Ectodermal cell (in vitro differentiated cells): ENCODE results near the gene MAP7.
"Not testable (repeated sequence)": the region's sequence is repeated elsewhere in the genome, so short reads cannot be mapped to it uniquely, and the experiment has no call there.

ENCODE experiments used
- H3K27ac ChIP-seq: 2 replicates; pipeline ENCODE4 v1.7.0; 2013; ENCODE audit warnings: mild to moderate bottlenecking, low read depth, low read length; ENCODE audit not compliant: insufficient read depth, poor library complexity, severe bottlenecking
- H3K27me3 ChIP-seq: 2 replicates; pipeline ENCODE4 v1.7.0; 2013; ENCODE audit warnings: mild to moderate bottlenecking, low read length; ENCODE audit not compliant: insufficient read depth, control insufficient read depth, poor library complexity, severe bottlenecking
- H3K36me3 ChIP-seq: one replicate; pipeline ENCODE4 v1.7.0; 2013; ENCODE audit warnings: low read length; ENCODE audit not compliant: control insufficient read depth, insufficient read depth
- H3K4me1 ChIP-seq: one replicate; pipeline ENCODE4 v1.7.0; 2013; ENCODE audit warnings: low read length; ENCODE audit not compliant: control insufficient read depth, insufficient read depth
- H3K4me3 ChIP-seq: 2 replicates; pipeline ENCODE4 v1.7.0; 2013; ENCODE audit warnings: low read depth, low read length, control low read depth; ENCODE audit not compliant: insufficient read depth
- H3K9me3 ChIP-seq: 2 replicates; pipeline ENCODE4 v1.7.0; 2013; ENCODE audit warnings: mild to moderate bottlenecking, low read length, moderate library complexity; ENCODE audit not compliant: control insufficient read depth
- whole genome bisulfite sequencing, 2 experiments: methylation state at CpG; one replicate each; pipeline ENCODE4 v1.1.7; 2013; ENCODE audit warnings: missing lambda C conversion rate in 2 of 2; 5-methylcytosine and 5-hydroxymethylcytosine counted together

The MAP7 gene

DNA sequence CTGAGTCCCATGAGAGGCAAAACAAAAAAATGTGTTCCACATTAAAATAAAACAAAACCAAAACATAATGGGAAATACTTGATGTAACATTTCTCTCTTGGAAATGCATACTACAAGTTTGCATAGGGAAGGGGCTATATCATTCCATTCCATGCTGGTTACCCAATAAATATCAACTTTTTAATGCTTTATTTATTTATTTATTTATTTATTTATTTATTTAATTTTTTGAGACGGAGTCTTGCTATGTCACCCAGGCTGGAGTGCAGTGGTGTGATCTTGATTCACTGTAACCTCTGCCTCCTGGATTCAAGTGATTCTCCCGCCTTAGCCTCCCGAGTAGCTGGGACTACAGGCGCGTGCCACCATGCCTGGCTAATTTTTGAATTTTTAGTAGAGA, 118.9 kb downstream of the MAP7 start:
- H3K27ac ChIP-seq, H3K36me3 ChIP-seq, H3K4me1 ChIP-seq, H3K4me3 ChIP-seq, H3K27me3 ChIP-seq, H3K9me3 ChIP-seq: not testable (repeated sequence)
- 89 to 92% methylated on average over 5 of the region's 5 CpGs for WGBS, 2 experiments

DNA sequence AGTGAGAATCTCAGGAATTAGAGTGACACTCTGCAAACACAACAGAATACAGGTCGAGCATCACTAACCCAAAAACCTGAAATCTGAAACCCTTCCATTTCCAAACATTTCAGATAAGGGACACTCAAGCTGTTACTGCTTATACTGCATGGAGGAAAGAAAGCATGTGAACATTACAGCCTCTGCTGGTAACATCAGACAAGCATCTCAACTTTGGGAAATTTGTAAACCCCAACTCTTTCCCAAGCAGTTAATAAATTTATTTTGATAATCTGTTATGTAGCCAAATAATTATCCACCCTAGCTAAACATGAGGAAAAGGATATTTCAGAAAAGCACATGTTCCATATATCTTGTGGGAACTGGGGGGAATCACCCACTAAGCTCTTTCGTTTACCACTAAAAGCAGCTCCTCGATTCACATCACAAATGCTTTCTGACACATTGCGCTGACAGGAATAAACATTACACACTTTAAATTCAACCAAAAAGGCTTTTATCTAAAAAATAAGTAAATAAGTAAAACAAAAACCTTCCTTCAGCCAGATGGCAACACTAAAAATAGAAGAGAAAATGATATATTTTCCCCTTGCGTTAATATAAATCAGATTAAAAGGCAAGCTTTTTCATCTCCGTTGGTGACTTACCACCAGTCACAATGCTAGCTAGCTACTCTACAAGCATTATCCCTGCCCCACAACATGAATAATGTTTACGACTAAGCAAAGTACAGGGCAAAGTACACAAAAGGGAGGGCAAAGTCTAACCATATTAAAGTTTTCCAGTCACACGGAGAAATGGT, 120.8 kb downstream of the MAP7 start:
- no peak overlapping the region for H3K27ac ChIP-seq
- 79 to 83% methylated on average over 8 of the region's 8 CpGs for WGBS, 2 experiments
- H3K27me3 ChIP-seq: no peaks in the 10 kb centered on the region
- H3K9me3 ChIP-seq: no peaks in the 10 kb centered on the region
- no peak overlapping the region for H3K4me3 ChIP-seq
- H3K4me1 ChIP-seq: no peaks in the 10 kb centered on the region
- H3K36me3 ChIP-seq: no peaks in the 10 kb centered on the region

DNA sequence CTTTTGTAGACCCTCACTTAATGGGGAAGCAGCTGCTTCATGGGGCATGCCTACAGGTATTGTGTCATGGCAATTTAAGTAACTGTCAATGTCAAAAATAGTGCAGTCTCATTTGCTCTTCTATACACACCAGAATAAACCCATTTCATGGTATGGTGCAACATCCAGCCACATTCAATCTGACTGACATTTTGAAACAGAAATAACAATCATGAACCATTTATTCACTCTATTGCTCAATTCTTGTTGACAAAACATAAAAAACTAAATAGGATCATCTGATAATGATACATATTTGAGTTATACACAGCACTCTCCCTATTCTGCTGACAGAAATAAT, 122.9 kb downstream of the MAP7 start:
- H3K27ac ChIP-seq: no peak overlapping the region
- H3K36me3 ChIP-seq: no peaks in the 10 kb centered on the region
- no peaks in the 10 kb centered on the region for H3K4me1 ChIP-seq
- no peaks in the 10 kb centered on the region for H3K27me3 ChIP-seq
- H3K9me3 ChIP-seq: no peaks in the 10 kb centered on the region
- H3K4me3 ChIP-seq: no peak overlapping the region

DNA sequence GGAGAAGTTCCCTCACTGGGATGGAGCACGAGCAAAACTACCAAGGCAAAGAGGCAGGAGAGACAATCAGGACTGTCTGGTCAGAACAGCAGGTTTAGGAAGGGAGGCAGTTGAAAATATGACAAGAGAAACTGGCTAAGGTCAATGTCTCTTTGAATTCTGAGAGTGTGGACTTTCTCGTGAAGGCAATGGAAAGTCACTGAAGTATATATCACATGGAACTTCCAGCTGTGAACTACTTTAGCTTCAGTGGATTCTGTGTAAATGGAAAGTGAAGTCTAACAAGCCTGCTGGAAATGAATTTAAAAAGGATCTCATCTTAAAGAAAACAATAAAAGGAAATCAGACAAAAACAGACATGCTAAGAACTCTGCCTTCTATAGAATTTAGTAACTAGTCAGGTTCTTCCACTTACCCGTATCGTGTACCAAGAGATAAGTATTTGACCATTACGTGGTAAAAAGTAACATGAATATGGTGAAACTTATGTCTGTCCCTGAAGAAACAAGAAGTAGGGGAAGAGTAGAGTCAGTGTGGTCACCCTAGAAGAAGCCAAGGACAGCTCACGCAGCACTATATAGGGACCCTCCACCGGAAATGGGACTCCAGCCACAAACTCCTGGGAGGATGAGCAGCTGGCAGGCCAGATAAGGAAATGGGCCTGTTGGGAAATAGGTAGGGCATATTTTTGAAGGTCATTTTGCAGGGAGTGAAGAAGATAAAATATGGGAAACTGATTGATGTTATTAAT, 123.4 kb downstream of the MAP7 start:
- Histone ChIP-seq H3K9me3 (no peaks in the 10 kb centered on the region), H3K4me3 (no peak overlapping the region), H3K36me3 (no peaks in the 10 kb centered on the region), H3K27me3 (no peaks in the 10 kb centered on the region), H3K4me1 (no peaks in the 10 kb centered on the region), H3K27ac (no peak overlapping the region)
- WGBS, 2 experiments: 94% methylated on average over 7 of the region's 7 CpGs

DNA sequence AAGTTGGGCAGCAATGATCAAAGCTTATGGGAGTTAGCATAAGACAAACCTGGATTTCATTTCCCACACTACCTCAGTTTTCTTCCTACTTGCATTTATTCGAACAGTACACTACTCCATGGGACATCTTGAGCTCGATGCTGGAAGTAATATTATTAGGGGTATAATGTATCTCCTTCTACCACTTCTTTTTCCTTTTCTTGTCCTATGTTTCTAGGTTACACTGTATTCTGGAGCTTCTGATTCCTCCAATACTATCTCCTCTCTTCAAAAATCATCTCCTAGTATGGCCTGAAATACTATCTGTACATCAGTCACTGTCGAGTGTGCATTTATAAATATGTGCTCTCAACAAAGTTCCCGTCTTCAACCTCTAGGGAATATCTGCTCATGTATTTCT, 124.4 kb downstream of the MAP7 start:
- no peaks in the 10 kb centered on the region for H3K4me1 ChIP-seq
- no peaks in the 10 kb centered on the region for H3K27me3 ChIP-seq
- no peaks in the 10 kb centered on the region for H3K9me3 ChIP-seq
- 97 to 100% methylated on average over 2 of the region's 4 CpGs for WGBS, 2 experiments
- H3K4me3 ChIP-seq: no peak overlapping the region
- no peak overlapping the region for H3K27ac ChIP-seq
- H3K36me3 ChIP-seq: no peaks in the 10 kb centered on the region

DNA sequence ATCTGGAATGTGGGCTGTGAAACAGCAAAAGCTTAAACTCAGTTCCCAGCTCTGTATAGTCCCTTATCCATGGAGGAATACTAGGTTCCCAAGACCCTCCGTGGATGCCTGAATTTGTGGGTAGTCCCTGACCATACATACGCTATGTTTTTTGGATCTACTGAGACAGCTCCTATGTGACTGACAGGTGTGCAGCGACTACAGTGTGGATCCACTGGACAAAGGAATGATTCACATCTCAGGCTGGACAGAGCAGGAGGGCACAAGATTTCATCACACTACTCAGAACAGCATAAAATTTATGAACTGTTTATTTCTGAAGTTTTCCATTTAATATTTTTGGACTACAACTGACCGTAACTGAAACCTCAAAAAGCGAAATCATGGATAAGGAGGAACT, 125.3 kb downstream of the MAP7 start:
- Histone ChIP-seq H3K27ac (no peak overlapping the region), H3K36me3 (no peaks in the 10 kb centered on the region), H3K4me1 (no peaks in the 10 kb centered on the region), H3K27me3 (no peaks in the 10 kb centered on the region), H3K9me3 (no peaks in the 10 kb centered on the region), H3K4me3 (no peak overlapping the region)
- 91 to 96% methylated on average over 5 of the region's 5 CpGs for WGBS, 2 experiments

DNA sequence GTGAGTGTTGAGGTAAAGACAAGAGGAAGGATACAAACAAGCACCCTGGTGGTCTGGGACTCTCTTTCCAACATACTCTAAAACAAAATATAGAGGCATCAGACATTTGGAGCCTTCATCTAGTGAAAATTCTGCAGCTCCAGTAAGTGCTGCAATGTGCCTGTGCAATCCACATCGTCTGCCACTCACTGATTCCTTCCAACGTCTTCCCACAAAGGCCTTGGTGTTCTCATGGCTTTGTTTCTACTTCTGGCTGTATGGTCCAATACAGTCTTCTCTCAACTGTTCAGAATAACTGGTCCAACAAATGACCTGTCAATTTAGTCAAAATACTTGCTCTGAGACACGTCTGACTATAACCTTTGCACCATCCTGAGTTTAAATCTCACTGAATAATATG, 125.8 kb downstream of the MAP7 start:
- Histone ChIP-seq H3K36me3 (no peaks in the 10 kb centered on the region), H3K4me1 (no peaks in the 10 kb centered on the region), H3K27me3 (no peaks in the 10 kb centered on the region), H3K27ac (no peak overlapping the region), H3K9me3 (no peaks in the 10 kb centered on the region), H3K4me3 (no peak overlapping the region)
- WGBS, 2 experiments: 86 to 90% methylated on average over 3 of the region's 3 CpGs

DNA sequence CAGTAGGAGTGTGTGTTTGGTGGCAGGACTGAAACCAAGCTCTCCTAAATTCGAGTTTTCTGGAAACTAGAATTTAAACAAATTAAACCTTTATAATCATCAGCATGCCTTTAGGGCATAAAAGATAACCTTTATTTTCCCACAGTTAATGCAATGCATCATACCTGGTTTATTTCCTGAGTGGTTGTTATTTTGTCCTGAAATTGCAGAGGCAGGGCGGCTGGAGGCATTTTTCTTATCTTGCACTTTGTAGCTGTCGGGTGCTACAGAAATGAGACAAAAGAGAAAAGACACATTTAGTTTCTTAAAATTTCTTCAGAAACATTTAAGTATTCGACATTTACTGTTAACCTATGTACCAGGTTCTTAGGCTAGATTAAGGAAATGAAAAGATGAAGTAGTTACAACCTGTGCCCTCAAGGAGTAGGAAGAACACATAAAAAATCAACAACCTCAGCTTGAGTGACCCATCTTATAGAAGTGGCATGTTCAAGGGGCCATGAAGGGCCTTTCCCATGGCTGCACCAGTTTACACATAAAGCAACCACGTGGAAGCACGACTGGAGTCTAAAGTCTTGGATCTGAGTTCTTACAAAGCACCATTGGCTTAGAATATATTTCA, 128.6 kb downstream of the MAP7 start:
- H3K4me1 ChIP-seq: no peaks in the 10 kb centered on the region
- no peaks in the 10 kb centered on the region for H3K9me3 ChIP-seq
- WGBS, 2 experiments: 88 to 90% methylated on average over 3 to 5 of the region's 6 CpGs

DNA sequence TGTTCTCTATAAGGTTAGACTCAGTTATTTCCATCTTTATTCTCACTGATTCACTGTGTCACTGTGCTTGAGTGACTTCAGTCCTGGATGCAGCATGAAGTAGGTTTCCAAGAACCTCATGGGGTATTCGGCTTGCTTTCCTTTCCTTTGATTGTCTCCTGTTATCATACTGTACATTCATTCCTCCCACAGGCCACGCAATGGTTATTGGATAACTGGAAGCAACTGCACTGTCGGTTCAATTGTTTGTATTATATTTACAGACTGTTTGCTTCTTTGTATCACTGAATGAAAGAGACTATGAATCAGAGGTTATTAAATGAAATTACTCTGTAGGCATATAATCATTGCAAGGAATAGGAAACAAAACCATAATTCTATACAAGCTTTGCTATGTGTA, 129.4 kb downstream of the MAP7 start:
- H3K4me3 ChIP-seq: no peak overlapping the region
- no peak overlapping the region for H3K27ac ChIP-seq
- WGBS, 2 experiments: 92 to 93% methylated on average over 3 of the region's 3 CpGs
- H3K4me1 ChIP-seq: no peaks in the 10 kb centered on the region
- H3K9me3 ChIP-seq: no peaks in the 10 kb centered on the region
- no peaks in the 10 kb centered on the region for H3K36me3 ChIP-seq
- H3K27me3 ChIP-seq: no peaks in the 10 kb centered on the region

More for the DNA sequence above, 128.6 kb downstream of the MAP7 start:
- Histone ChIP-seq H3K27ac (no peak overlapping the region), H3K36me3 (no peaks in the 10 kb centered on the region), H3K4me3 (no peak overlapping the region), H3K27me3 (no peaks in the 10 kb centered on the region)

DNA sequence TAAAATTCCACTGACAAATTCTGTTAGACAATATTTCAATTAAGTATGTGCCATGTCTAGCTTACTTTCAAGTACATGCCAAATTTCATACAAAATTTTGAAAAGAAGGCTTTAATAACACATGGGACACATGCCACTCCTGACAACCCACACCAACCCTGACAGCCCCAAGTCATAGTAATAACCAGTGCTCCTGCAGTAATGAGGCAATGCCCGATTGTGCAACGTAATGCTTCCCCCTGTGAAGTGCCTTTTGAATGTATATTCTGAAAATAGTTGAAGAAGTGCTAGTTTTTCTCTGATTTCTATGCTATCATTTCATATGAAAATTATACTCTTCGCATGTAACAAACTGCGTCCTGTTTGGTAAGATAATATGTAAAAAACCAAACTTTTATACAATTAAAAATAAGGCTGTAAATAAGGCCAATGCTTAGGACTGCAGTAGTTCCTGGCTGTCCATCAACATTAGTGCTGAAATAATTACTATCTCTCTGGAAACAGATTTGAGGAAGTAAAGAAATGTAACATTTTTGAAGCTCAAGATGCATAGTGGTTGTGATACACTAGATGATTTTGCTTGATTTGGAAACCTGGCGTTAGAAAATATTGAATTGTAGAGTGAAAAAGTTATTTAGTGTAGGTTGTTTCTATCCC, 134.7 kb downstream of the MAP7 start:
- no peaks in the 10 kb centered on the region for H3K9me3 ChIP-seq
- H3K36me3 ChIP-seq: no peaks in the 10 kb centered on the region
- no peak overlapping the region for H3K4me3 ChIP-seq
- H3K27ac ChIP-seq: no peak overlapping the region
- H3K4me1 ChIP-seq: no peaks in the 10 kb centered on the region
- WGBS, 2 experiments: 84 to 97% methylated on average over 3 of the region's 5 CpGs
- H3K27me3 ChIP-seq: no peaks in the 10 kb centered on the region
